Adipocyte (in vitro differentiated cells): ENCODE results near the gene MFSD11.

Experiments used
- DNase-seq: peaks from one replicate; pipeline ENCODE4 v3.0.0-alpha.2; 2015; ENCODE audit warnings: low read depth
- H3K27me3 ChIP-seq: replicated peaks from 2 replicates; pipeline ENCODE4 v1.7.0; 2013; ENCODE audit warnings: mild to moderate bottlenecking, low read length, moderate library complexity; ENCODE audit not compliant: control insufficient read depth, insufficient read depth
- H3K36me3 ChIP-seq: 2 replicates; pipeline ENCODE4 v1.7.0; 2013; ENCODE audit warnings: low read length, mild to moderate bottlenecking, moderate library complexity; ENCODE audit not compliant: control insufficient read depth, insufficient read depth, severe bottlenecking
- H3K4me1 ChIP-seq: 2 replicates; pipeline ENCODE4 v1.7.0; 2013; ENCODE audit warnings: mild to moderate bottlenecking, low read length, moderate library complexity; ENCODE audit not compliant: control insufficient read depth, insufficient read depth
- H3K4me3 ChIP-seq: 2 replicates; pipeline ENCODE4 v1.7.0; 2013; ENCODE audit warnings: mild to moderate bottlenecking, low read length, moderate library complexity
- H3K9ac ChIP-seq: 2 replicates; pipeline ENCODE4 v1.7.0; 2013; ENCODE audit warnings: mild to moderate bottlenecking, low read length, moderate library complexity
- H3K9me3 ChIP-seq: 2 replicates; pipeline ENCODE4 v1.7.0; 2013; ENCODE audit warnings: mild to moderate bottlenecking, low read length, moderate library complexity; ENCODE audit not compliant: control insufficient read depth

The MFSD11 gene

DNA sequence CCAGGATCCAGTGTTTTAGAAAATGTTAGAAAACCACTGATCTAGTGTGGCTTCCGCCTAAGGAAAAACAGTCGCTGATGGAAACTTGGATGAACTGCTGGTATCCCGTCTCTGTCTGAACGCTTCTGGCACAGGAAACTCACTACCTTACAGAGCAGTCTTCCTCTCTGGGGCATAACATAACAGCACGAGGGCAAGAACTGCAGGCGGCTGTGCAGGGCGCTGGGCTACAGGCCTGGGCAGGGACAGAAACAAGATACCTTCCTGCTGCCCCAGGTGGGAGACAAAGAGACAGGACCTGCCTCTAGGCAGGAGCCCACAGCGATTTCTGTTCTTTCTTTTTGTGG is 37.7 kb upstream of the MFSD11 start:
- Histone ChIP-seq H3K36me3 (no peaks in the 10 kb centered on the region), H3K4me1 (peaks cover 60% of the 10 kb centered on the region), H3K4me3 (peak overlapping the region; percentile 50), H3K9ac (peak overlapping the region; percentile 78), H3K9me3 (no peaks in the 10 kb centered on the region), H3K27me3 (no peaks in the 10 kb centered on the region)
- DNase-seq, result no peak

DNA sequence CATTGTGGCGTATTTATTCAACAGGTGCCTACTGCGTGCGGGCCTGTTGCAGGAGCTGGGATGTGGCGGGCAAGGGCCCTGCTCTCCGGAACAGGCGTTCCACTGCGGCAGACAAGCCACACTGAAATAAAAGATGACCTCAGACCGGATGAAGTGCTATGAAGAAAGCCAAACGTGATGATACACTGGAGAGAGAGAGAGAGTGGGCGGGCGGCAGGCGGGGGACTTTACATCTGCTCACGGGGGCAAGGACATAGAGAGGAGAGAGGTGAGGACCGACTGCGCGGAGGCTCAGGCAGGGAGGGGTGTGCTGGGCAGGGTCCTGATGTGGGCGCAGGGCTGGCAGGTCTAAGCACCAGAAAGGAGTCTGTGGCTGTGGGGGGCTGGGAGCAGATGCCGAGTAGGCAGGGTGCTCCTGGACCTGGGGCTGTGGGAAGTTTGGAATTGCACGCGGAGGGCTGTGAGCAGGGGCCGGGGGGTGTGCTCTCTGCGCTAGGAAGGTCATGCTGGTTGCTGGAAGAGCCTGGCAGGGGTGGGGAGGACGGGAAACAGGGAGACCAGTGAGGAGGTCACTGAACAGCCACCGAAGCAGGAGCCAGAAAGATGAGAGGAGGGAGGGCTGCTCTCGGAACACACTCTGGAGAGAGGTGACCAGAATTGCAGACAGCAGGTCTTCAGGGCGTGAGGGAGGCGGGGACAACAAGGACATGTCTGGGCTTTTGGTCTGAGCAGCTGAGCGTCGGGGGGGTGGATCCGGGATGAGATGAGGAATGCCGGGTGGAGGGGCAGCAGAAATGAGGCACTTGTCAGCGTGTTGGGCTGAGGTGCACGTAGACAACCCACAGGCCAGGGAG is 37.1 kb upstream of the MFSD11 start:
- no peaks in the 10 kb centered on the region for H3K9me3 ChIP-seq
- H3K4me1 ChIP-seq, result peaks cover 56% of the 10 kb centered on the region
- no peaks in the 10 kb centered on the region for H3K36me3 ChIP-seq
- DNase-seq, result peak; percentile 84
- H3K4me3 ChIP-seq, result peak overlapping the region; percentile 50
- peak overlapping the region; percentile 78 for H3K9ac ChIP-seq
- no peaks in the 10 kb centered on the region for H3K27me3 ChIP-seq

DNA sequence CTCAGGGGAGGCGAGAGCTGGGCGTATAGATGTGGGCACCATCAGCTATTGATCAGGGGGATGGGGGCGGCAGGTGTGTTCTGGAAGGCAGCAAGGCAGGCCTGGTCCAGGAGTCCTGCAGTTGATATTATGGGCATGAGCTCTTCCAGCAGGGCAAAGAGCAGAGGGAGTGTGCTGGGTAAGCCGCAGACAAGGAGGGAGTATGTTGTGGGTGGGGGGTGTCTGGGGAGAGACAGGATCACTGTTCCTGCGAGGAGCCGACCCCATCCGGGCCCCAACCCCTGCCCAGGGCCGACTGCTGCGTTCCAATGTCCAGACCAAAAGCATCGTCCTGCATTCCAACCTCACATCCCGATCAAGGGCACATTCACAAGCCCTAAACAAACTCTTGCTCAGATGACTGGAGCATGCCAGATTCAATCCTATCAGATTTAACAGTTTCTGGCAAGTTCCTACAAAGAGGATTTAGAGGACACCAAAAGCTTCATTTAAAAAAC is 36.4 kb upstream of the MFSD11 start:
- Histone ChIP-seq H3K36me3 (no peaks in the 10 kb centered on the region), H3K9me3 (no peaks in the 10 kb centered on the region), H3K27me3 (no peaks in the 10 kb centered on the region), H3K4me1 (peaks cover 54% of the 10 kb centered on the region), H3K4me3 (peak overlapping the region; percentile 50), H3K9ac (peak overlapping the region; percentile 78)
- DNase-seq, result no peak

DNA sequence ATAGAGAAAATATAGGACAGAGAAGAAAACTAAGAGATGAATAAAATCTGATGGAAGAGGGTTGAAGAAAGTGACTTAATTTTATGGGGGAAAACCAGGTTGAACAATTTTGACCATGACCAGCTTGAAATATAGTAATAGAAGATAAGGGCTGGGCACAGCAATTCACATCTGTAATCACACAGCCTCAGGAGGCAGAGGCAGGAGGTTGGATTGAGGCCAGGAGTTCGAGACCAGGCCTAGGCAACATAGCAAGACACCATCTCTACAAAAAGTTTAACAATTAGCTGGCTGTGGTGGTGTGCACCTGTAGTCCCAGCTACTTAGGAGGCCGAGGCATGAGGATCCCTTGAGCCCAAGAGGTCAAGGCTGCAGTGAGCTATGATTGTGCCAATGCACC is 35.8 kb upstream of the MFSD11 start:
- Histone ChIP-seq H3K36me3 (no peaks in the 10 kb centered on the region), H3K27me3 (no peaks in the 10 kb centered on the region)
- no peak for DNase-seq

DNA sequence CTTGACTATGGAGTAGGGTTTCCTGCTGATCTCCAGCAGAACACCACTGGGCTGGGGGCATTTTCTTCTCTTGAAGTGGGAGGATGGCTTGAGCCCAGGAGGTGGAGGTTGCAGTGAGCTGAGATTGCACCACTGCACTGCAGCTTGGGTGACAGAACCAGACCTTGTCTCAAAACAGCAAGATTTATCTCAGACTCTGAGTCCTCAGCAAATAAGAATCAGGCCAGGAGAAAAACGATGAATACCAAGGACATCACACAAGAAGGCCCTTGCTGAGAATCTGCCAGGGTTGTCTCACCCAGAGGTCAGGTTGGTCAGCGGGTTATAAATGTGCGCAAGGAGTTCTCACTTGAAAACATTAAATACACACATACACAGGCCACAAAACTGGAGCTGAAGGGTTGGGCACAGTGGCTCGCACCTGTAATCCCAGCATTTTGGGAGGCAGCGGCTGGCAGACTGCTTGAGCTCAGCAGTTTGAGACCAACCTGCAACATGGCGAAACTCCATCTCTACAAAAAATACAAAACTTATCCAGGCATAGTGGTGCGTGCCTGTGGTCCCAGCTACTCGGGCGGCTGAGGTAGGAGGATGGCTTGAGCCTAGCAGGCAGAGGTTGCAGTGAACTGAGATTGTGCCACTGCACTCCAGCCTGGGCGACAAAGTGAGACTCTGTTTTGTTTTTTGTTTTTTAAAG is 34.8 kb upstream of the MFSD11 start:
- H3K9me3 ChIP-seq, result no peaks in the 10 kb centered on the region
- H3K36me3 ChIP-seq, result no peaks in the 10 kb centered on the region
- no peak overlapping the region for H3K4me3 ChIP-seq
- H3K9ac ChIP-seq, result no peak overlapping the region
- peaks cover 53% of the 10 kb centered on the region for H3K4me1 ChIP-seq
- DNase-seq, result no peak
- H3K27me3 ChIP-seq, result no peaks in the 10 kb centered on the region

More for the DNA sequence above, 35.8 kb upstream of the MFSD11 start:
- Histone ChIP-seq H3K4me1 (peaks cover 54% of the 10 kb centered on the region), H3K9me3 (no peaks in the 10 kb centered on the region), H3K9ac (no peak overlapping the region), H3K4me3 (no peak overlapping the region)

GRCh38 chr17:76704805-76705204 is 33.1 kb upstream of the MFSD11 start:
- H3K4me3 ChIP-seq, result no peak overlapping the region

DNA sequence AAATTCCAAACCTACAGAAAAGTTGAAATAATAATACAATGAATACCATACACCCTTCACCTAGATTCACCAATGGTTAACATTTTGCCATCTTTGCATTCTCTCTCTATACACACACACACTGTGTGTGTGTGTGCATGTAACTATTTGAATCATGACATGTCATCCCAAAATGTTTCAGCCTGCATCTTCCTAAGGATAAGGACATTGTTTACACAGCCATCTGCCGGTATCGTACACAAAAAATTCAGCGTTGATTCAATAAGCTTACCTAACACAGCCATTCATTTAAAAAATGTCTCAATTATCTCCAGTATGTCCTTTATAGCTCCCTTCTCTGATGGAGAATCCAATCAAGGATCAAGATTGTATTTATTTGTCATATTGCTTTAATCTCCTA is 31.1 kb upstream of the MFSD11 start:
- Histone ChIP-seq H3K9me3 (no peaks in the 10 kb centered on the region), H3K36me3 (no peaks in the 10 kb centered on the region), H3K4me1 (peaks cover 42% of the 10 kb centered on the region), H3K4me3 (no peak overlapping the region), H3K9ac (no peak overlapping the region), H3K27me3 (no peaks in the 10 kb centered on the region)
- DNase-seq, result no peak

More at GRCh38 chr17:76704805-76705204, 33.1 kb upstream of the MFSD11 start:
- no peaks in the 10 kb centered on the region for H3K9me3 ChIP-seq
- no peak overlapping the region for H3K9ac ChIP-seq
- DNase-seq, result no peak
- H3K4me1 ChIP-seq, result peaks cover 53% of the 10 kb centered on the region
- no peaks in the 10 kb centered on the region for H3K27me3 ChIP-seq
- no peaks in the 10 kb centered on the region for H3K36me3 ChIP-seq

DNA sequence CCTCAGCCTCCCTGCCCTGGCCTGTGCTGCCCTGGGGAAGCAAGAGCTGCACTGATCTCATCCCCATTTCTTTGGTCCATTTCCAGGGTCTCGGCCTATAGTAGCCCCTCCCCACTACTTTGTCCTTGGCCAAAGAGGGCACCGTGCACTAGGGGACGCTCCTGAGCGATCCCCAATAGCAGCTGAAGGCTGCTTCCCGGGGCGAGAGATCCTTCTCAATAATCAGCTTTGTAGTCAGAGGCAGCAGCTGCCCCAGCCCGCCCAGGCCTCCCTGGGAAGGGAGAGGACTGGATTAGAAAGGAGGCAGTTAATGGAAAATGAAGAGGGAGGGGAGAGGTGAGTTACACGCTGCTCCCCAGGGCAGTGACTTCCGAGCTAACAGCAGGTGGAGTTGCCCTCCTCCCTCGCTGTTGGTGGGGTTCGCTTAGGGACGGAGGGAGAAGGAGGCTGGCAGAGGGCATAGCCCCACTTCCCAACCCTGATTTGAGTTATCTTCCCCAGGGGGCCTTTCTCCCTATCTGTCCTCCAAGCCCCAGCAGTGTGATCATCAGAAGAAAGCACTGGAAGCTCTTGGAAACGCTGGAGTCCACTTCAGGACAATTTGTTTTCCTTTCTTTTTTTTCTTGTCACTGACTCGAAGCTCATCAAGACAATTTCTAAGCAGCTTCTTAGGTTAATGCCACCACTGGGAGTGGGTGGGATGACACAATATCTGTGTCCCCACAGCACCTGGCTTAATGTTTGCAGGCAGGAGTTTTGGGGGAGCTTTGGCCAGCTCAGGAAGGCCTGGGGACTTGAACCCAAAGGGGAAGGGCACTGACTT is 29.7 kb upstream of the MFSD11 start:
- peak overlapping the region; percentile 96 for H3K9ac ChIP-seq
- no peaks in the 10 kb centered on the region for H3K27me3 ChIP-seq
- peak overlapping the region; percentile 92 for H3K4me3 ChIP-seq
- no peak for DNase-seq
- H3K36me3 ChIP-seq, result peaks cover under 1% of the 10 kb centered on the region
- no peaks in the 10 kb centered on the region for H3K9me3 ChIP-seq
- peaks cover 38% of the 10 kb centered on the region for H3K4me1 ChIP-seq

DNA sequence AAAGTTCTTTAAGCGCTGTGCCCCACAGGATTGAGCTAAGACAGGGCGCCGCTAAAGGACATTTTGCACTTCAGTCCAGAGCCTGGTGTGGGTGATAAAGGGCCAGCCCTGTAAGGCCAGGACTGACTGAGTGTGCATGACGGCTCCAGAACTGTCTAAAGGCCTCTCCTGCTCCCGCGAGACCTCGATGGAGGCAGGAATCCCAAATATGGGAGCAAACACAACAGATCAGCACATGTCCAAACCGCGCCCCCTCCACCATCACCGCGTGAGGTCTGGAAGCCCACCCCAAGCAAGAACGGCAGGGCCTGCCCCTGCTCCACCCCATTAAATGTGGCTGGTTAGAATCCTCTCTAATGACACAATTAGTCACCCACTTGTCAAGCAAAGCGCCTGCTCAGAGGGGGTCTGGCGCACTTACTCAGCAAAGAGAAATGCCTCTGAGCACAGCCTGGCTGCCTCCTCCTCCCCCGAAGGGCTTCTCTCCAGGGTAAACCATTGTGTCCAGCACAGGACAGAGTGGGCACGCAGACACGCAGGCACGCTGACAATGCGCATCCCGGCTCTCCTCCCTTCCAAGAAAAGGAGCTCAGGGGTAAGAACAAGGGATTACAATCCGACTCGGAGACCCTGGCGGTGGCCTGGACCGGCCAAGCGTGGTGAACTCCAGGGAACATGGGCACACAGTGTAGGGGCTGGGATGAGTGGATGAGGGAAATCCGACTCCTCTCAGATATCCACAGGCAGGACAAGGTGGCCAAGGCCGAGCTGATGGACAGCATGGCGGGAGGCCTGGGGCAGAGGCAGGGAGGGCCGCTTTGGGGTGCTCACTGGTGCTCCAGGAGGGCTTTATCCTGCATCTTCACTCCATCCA is 28.6 kb upstream of the MFSD11 start:
- Histone ChIP-seq H3K4me1 (peaks cover 38% of the 10 kb centered on the region), H3K9me3 (no peaks in the 10 kb centered on the region), H3K9ac (peak overlapping the region; percentile 96), H3K36me3 (peaks cover 11% of the 10 kb centered on the region), H3K27me3 (no peaks in the 10 kb centered on the region), H3K4me3 (peak overlapping the region; percentile 92)
- DNase-seq, result peak; percentile 89
